ENCODE data around the gene LTBP3.

The LTBP3 gene

DNA sequence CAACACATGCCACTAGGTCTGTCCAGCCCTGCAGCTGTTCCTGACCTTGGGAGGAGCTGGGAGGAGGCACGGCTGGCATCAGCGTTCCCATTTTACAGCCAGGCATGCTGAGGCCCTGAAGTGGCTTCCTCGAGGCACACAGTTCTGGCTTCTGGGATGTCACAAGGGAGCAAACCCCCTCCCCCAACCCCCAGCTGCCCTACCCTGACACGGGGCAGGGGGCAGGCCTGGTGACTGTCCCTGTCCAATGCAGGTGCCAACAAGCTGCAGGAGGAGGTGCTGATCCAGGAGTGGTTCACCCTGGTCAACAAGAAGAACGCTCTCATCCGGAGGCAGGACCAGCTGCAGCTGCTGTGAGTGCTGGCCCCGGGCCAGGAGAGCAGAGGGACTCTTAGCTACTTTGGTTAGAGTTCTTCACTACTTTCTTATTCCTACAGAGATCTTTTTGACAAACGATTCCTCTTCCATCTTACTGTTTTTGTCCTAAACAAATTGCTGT, 32.1 kb upstream of the LTBP3 start:
- H3K4me1 Mint-ChIP-seq (ENCODE audit: low read depth) = peaks cover 31% of the 10 kb centered on the region
- H3K4me3 Mint-ChIP-seq = no peak overlapping the region
- H3K36me3 Mint-ChIP-seq = no peaks in the 10 kb centered on the region
- no peaks in the 10 kb centered on the region for H3K27me3 Mint-ChIP-seq
- H3K27ac Mint-ChIP-seq = peak overlapping the region; percentile 43
- no peaks in the 10 kb centered on the region for H3K9me3 Mint-ChIP-seq (ENCODE audit: low read depth)

DNA sequence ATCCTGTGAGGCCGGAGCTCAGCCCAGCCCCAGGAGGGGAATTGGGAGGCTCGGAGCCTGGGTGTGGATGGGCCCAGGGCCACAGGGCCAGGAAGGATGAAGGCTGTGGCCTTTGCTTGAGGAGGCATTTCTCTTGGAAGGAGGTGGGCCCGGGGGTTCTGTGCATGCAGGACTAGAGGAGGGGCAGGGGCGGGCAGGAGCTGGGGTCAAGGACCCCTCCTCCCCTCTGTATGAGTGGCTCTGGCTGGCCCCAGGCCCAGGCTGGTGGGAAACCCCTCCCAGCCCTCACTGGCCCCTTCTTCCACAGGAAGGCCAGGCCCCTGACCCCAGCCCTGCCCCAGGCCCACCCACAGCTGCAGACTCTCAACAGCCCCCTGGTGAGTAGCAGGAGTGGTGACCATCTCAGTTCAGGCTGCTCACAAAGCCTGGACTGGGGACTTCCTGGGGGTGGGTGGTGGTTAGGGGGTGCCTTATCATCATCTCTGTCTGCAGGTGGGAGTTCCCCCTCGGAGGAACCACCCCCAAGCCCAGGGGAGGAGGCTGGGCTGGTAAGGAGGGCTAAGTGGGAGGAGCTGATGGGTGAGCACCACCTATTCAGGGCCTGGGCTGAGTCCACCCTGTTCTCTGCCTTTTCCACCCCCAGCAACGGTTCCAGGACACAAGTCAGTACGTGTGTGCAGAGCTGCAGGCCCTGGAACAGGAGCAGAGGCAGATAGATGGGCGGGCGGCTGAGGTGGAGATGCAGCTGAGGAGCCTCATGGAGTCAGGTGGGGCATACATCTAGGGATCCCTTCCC, 31.5 kb upstream of the LTBP3 start:
- H3K36me3 Mint-ChIP-seq = no peaks in the 10 kb centered on the region
- no peak overlapping the region for H3K4me3 Mint-ChIP-seq
- H3K27ac Mint-ChIP-seq = peak overlapping the region; percentile 83
- H3K9me3 Mint-ChIP-seq (ENCODE audit: low read depth) = no peaks in the 10 kb centered on the region
- H3K4me1 Mint-ChIP-seq (ENCODE audit: low read depth) = peaks cover 27% of the 10 kb centered on the region
- no peaks in the 10 kb centered on the region for H3K27me3 Mint-ChIP-seq

DNA sequence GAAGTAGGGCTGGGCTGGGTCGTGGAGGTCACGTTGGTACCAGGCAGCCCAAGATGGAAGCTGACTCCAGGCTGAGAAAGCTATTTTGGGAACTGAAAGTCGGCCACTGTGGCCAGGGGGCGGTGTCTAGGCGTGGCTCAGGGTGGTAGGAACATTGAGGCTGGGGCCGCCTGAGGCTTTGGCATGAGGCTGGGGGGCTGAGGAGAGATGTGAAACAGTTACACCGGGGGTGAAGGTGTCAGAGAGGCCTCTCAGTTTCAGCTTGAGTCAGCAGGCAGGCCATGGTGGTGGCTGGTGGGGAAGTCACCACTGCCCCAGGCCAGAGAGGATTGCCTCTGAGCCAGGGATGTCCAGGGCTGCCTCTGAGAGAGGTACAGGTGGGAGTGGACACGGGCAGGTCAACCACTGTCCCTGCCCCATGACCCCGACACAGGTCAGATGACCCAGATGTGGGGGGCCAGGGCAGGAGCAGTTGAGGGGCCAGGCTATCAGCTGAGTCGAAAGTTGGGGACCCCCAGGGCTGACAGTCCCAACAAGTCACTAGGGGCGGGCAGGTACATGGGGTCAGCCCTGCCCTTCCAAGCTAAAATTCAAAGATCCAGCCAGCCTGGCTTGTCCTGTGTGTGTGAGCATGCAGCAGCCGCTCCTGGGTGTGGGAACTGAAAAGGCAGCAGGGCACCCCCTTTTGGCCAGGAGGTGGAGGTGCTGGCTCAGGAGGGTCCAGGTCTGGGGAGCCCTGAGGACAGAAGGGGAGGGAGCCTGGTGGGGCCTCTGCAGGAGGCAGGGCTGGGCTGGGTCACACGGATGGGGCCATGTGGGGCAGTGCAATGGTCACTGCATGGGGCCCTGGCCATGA, 30.3 kb upstream of the LTBP3 start:
- no peaks in the 10 kb centered on the region for H3K36me3 Mint-ChIP-seq
- H3K4me1 Mint-ChIP-seq (ENCODE audit: low read depth) = peaks cover 27% of the 10 kb centered on the region
- no peaks in the 10 kb centered on the region for H3K9me3 Mint-ChIP-seq (ENCODE audit: low read depth)
- H3K27ac Mint-ChIP-seq = peak overlapping the region; percentile 83
- H3K4me3 Mint-ChIP-seq = peak overlapping the region; percentile 66
- H3K27me3 Mint-ChIP-seq = no peaks in the 10 kb centered on the region

DNA sequence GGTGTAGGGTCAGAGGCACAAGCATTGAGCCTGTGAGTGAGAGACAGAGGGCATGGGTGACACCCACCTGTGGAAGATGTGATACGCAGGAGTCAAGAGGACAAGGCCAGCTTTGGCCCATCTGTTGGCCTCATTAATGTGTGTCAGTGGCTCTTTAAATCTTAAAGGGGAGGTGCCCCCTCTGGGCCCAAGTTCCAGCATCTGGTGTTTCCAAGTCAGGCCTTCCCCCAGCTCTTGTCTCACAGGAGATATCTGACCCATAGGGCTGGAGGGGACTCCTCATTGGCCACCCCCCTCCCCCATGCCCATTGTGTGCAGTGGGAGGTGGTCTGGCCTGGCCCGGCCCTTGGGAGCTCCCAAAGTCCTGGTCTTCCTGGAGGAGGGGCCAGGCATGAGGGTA, 28.5 kb upstream of the LTBP3 start:
- no peaks in the 10 kb centered on the region for H3K36me3 Mint-ChIP-seq
- H3K27ac Mint-ChIP-seq = peak overlapping the region; percentile 28
- H3K9me3 Mint-ChIP-seq (ENCODE audit: low read depth) = no peaks in the 10 kb centered on the region

DNA sequence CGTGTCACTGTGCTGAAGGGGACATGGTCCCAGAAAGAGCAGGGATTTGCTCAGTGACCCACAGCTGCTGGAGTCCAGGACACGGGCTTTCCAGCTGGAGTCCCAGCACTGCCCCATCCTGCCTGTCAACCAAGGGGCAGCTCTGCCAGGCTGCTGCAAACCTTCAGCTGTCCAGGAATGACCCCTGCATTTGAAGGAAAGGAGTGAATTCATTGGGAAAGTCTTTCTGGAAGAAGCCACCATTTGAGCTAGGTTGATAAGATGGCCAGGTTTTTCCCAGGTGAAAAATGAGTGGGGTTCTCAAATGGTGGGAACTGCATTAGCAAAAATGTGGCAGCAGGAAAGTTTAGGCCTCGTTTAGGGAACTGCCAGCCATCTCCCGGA, 28.1 kb upstream of the LTBP3 start:
- H3K9me3 Mint-ChIP-seq (ENCODE audit: low read depth) = no peaks in the 10 kb centered on the region
- H3K27ac Mint-ChIP-seq = peak overlapping the region; percentile 28
- no peaks in the 10 kb centered on the region for H3K36me3 Mint-ChIP-seq
- H3K4me3 Mint-ChIP-seq = no peak overlapping the region
- H3K27me3 Mint-ChIP-seq = no peaks in the 10 kb centered on the region
- H3K4me1 Mint-ChIP-seq (ENCODE audit: low read depth) = peaks cover 27% of the 10 kb centered on the region

More for the DNA sequence above, 28.5 kb upstream of the LTBP3 start:
- no peaks in the 10 kb centered on the region for H3K27me3 Mint-ChIP-seq
- H3K4me1 Mint-ChIP-seq (ENCODE audit: low read depth) = peaks cover 27% of the 10 kb centered on the region
- H3K4me3 Mint-ChIP-seq = no peak overlapping the region

DNA sequence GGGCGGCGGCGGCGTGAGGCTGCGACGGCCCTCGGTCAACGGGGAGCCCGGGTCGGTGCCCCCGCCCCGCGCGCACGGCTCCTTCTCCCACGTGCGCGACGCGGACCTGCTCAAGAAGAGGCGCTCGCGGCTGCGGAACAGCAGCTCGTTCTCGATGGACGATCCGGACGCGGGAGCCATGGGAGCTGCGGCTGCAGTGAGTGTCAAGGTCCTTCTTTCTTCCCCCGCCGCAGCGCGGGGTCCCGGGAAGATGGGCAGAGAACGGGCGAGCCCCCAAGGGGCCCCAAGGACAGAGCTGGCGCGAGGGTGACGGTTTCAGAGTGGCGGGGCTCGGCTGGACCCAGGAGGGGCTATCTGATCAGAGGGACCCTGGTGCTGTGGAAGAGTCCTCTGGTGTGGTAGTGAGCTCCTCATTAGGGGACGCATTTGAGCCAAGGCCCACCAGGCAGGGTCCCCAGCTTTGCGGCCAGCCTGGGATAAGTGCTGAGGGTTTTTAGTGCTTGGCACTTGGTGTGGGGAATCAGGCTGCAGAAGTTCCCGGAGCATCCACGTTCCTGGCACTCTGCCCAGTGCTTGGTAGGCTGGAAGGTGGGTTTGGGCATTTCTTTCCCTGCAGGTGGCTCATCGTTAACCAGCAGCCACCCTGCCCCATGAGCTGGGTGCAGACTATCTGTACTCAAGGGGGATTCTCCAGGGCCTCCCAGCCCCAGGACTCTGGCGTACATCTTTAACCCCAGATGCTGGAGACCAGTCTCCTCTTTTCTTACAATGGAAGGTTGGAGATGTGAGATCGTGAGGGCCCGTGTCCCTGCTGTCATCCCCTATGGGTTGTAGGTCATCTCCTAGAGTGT, 27.5 kb upstream of the LTBP3 start:
- H3K4me3 Mint-ChIP-seq = no peak overlapping the region
- H3K27me3 Mint-ChIP-seq = no peaks in the 10 kb centered on the region
- no peaks in the 10 kb centered on the region for H3K9me3 Mint-ChIP-seq (ENCODE audit: low read depth)
- no peak overlapping the region for H3K27ac Mint-ChIP-seq
- H3K36me3 Mint-ChIP-seq = no peaks in the 10 kb centered on the region
- H3K4me1 Mint-ChIP-seq (ENCODE audit: low read depth) = peaks cover 27% of the 10 kb centered on the region

DNA sequence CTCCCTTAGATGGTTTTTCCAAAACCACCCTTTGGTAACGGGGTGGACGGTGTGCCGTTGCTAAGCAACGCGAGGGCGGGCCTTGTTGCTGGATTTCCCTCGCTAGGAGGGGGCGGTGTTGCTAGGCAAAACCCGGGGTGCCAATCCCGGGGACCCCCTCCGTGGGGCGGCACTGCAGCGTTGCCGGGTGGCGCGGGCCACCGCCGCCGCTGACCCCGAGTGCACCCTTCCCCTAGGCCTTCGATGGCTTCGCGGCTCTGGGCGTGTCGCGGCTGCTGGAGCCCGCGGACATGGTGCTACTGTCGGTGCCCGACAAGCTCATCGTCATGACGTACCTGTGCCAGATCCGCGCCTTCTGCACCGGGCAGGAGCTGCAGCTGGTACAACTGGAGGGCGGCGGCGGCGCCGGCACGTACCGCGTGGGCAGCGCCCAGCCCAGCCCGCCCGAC, 26.6 kb upstream of the LTBP3 start:
- no peaks in the 10 kb centered on the region for H3K9me3 Mint-ChIP-seq (ENCODE audit: low read depth)
- peaks cover 26% of the 10 kb centered on the region for H3K4me1 Mint-ChIP-seq (ENCODE audit: low read depth)
- H3K27me3 Mint-ChIP-seq = no peaks in the 10 kb centered on the region
- H3K4me3 Mint-ChIP-seq = no peak overlapping the region
- no peaks in the 10 kb centered on the region for H3K36me3 Mint-ChIP-seq
- H3K27ac Mint-ChIP-seq = no peak overlapping the region

DNA sequence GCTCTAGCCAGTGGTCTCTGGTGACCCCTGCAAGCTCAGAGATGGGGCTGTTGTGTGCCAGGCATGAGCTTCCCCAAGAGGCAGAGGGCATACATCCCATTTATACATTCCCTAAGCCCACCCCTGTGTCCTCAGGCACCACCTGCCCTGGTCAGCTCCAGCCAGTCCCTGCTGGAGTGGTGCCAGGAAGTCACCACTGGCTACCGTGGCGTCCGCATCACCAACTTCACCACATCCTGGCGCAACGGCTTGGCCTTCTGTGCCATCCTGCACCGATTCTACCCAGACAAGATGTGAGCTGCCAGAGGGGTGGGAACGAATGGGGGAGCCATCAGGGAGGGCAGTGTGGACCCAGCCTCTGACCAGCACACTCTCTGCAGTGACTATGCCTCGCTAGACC, 25.9 kb upstream of the LTBP3 start:
- Mint-ChIP-seq H3K27ac (no peak overlapping the region), H3K36me3 (no peaks in the 10 kb centered on the region), H3K4me3 (no peak overlapping the region), H3K4me1 (ENCODE audit: low read depth) (peaks cover 23% of the 10 kb centered on the region), H3K27me3 (no peaks in the 10 kb centered on the region), H3K9me3 (ENCODE audit: low read depth) (no peaks in the 10 kb centered on the region)

DNA sequence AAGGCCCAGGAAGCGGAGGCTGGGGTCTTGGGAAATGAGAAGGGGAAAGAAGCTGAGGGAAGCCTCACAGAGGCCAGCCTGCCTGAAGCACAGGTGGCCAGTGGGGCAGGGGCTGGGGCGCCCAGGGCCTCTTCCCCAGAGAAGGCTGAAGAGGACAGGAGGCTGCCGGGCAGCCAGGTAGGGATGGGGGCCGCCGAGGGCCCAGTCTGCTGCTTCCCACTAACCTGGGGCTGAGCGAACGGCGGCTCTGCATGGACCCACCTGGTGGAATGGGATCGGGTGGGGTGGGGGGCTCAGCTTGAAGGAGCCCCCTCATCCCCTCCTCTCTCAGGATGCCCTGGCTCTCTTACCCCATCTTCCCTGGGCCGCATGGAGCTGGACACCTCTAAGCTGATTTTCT, 25.4 kb upstream of the LTBP3 start:
- H3K36me3 Mint-ChIP-seq = no peaks in the 10 kb centered on the region
- H3K27ac Mint-ChIP-seq = no peak overlapping the region
- peaks cover 20% of the 10 kb centered on the region for H3K4me1 Mint-ChIP-seq (ENCODE audit: low read depth)
- H3K9me3 Mint-ChIP-seq (ENCODE audit: low read depth) = no peaks in the 10 kb centered on the region
- no peak overlapping the region for H3K4me3 Mint-ChIP-seq
- H3K27me3 Mint-ChIP-seq = no peaks in the 10 kb centered on the region

DNA sequence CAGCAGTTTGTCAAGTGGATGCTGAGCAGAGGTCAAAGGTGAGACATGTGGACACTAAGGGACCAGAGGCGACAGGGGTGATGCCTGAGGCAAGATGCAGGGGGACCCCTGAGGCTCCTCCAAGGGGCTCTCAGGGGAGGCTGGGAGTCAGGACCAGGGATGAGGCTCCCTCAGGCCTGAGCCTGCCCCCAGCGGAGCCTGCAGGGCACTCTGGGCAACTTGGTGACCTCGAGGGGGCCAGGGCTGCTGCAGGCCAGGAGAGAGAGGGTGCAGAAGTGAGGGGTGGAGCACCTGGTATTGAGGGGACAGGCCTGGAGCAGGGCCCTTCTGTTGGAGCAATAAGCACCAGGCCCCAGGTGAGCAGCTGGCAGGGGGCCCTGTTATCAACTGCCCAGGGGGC, 23.8 kb upstream of the LTBP3 start:
- no peak overlapping the region for H3K27ac Mint-ChIP-seq
- H3K4me3 Mint-ChIP-seq = no peak overlapping the region
- no peaks in the 10 kb centered on the region for H3K36me3 Mint-ChIP-seq

DNA sequence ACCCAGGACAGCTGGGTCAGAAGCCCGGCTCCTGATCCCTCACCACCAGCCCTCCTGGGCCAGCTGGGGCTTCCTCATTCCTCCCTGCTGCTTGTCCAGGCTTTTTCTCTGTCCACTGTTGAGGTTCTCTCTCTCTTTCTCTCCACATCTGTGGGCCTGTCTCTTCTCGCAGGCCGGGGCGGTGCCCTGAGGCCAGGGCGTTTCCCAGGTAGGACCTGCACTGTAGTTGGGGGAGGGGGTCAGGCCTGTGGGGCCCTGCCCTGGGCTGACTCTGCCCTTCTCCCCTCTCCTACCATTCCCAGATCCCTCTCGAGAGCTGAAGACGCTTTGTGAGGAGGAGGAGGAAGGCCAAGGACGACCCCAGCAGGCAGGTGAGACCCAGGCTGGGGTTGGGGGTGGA, 22.6 kb upstream of the LTBP3 start:
- no peaks in the 10 kb centered on the region for H3K9me3 Mint-ChIP-seq (ENCODE audit: low read depth)
- no peak overlapping the region for H3K27ac Mint-ChIP-seq
- no peaks in the 10 kb centered on the region for H3K36me3 Mint-ChIP-seq
- peaks cover 17% of the 10 kb centered on the region for H3K4me1 Mint-ChIP-seq (ENCODE audit: low read depth)
- no peak overlapping the region for H3K4me3 Mint-ChIP-seq
- H3K27me3 Mint-ChIP-seq = no peaks in the 10 kb centered on the region

More for the DNA sequence above, 23.8 kb upstream of the LTBP3 start:
- H3K9me3 Mint-ChIP-seq (ENCODE audit: low read depth) = no peaks in the 10 kb centered on the region
- peaks cover 17% of the 10 kb centered on the region for H3K4me1 Mint-ChIP-seq (ENCODE audit: low read depth)
- no peaks in the 10 kb centered on the region for H3K27me3 Mint-ChIP-seq

DNA sequence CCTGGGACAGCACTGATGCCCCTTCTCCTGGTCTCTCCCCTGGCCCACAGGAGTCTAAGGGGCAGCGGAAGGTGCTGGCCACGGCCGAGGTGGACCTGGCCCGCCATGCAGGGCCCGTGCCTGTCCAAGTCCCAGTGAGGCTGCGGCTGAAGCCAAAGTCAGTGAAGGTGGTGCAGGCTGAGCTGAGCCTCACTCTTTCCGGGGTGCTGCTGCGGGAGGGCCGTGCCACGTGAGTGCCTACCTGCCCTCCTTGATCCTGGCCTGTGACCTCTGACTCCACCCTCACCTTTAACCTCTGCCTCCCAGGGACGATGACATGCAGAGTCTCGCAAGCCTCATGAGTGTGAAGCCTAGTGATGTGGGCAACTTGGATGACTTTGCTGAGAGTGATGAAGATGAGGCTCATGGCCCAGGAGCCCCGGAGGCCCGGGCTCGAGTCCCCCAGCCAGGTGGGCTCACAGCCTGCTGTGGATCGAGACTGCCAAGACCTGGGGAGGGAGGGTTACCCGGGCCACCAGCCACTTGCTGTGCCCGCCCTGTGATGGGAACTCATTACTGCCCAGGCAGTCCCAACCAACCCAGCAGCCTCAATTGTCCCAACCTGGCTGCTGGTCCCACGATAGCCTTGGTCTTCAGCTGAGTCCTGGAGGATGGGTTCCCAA, 22.0 kb upstream of the LTBP3 start:
- Mint-ChIP-seq H3K4me3 (no peak overlapping the region), H3K27ac (no peak overlapping the region), H3K36me3 (no peaks in the 10 kb centered on the region)

DNA sequence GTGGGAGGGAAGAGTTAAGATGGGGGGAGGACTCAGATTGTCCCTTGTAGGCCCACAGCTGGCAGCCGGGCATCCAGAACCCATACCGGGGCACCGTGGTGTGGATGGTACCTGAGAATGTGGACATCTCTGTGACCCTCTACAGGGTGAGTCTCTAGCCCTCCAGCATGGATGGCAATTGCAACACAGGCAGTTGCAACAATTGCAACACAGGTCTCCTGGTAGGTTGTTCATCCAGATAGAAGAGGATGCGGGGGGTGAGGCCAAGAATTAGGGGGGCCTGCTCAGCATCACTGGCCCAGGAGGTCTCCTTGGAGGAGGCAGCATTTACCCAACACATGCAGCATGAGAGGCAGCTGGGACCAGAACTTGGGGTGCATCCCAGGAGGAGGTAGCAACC, 21.1 kb upstream of the LTBP3 start:
- H3K27me3 Mint-ChIP-seq = no peaks in the 10 kb centered on the region
- no peaks in the 10 kb centered on the region for H3K36me3 Mint-ChIP-seq
- H3K4me1 Mint-ChIP-seq (ENCODE audit: low read depth) = peaks cover 26% of the 10 kb centered on the region
- no peaks in the 10 kb centered on the region for H3K9me3 Mint-ChIP-seq (ENCODE audit: low read depth)
- no peak overlapping the region for H3K4me3 Mint-ChIP-seq
- no peak overlapping the region for H3K27ac Mint-ChIP-seq

More for the DNA sequence above, 22.0 kb upstream of the LTBP3 start:
- Mint-ChIP-seq H3K9me3 (ENCODE audit: low read depth) (no peaks in the 10 kb centered on the region), H3K4me1 (ENCODE audit: low read depth) (peaks cover 22% of the 10 kb centered on the region), H3K27me3 (no peaks in the 10 kb centered on the region)

DNA sequence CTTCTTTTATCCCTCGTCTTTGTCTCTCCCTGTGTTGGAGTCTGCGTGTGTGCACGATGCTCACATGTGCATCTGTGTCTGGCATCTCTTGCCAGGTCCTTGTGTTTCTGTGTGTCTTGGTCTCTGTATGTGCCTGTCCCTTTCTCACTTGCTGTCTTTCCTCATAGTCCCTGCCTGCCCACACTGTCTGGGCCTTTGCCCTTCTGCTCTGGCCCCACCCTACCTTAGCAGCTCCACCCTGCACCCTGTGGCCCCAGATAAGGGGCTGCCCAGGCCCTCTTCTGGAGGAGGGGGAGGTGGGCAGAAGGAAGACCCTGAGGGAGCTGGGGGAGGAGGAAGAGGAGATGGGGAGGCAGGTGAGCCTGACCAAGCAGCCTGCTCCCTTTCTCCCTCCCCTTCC, 20.5 kb upstream of the LTBP3 start:
- Mint-ChIP-seq H3K27ac (peak overlapping the region; percentile 76), H3K36me3 (no peaks in the 10 kb centered on the region), H3K27me3 (no peaks in the 10 kb centered on the region), H3K9me3 (ENCODE audit: low read depth) (no peaks in the 10 kb centered on the region), H3K4me1 (ENCODE audit: low read depth) (peaks cover 30% of the 10 kb centered on the region), H3K4me3 (peak overlapping the region; percentile 68)

Data from activated naive CD8-positive, alpha-beta T cell (primary cell).